Mesenchymal stem cell (in vitro differentiated cells and primary cell): ENCODE measurements around the gene GPRC5A. TPM values are rescaled to one million over a fixed set of nuclear protein-coding genes. Genes with fewer than 3 reads are reported as not detected.
"Not testable (repeated sequence)": the region's sequence is repeated elsewhere in the genome, so short reads cannot be mapped to it uniquely, and the experiment has no call there.

Source experiments
- DNase-seq: peaks from one replicate; pipeline ENCODE4 v3.0.0-alpha.2; 2013
- H2AFZ ChIP-seq: one replicate; pipeline ENCODE4 v1.6.1; 2013; ENCODE audit warnings: low read depth, mild to moderate bottlenecking, control low read depth, inconsistent platforms, low read length, moderate library complexity
- H2AK5ac ChIP-seq: 2 replicates; pipeline ENCODE4 v1.6.1; 2013; ENCODE audit warnings: low read length, moderate library complexity, mild to moderate bottlenecking, inconsistent platforms; ENCODE audit not compliant: severe bottlenecking
- H2BK120ac ChIP-seq: one replicate; pipeline ENCODE4 v1.6.1; 2013; ENCODE audit warnings: low read depth, mild to moderate bottlenecking, inconsistent platforms, low read length, moderate library complexity
- H2BK12ac ChIP-seq, 2 experiments: one replicate each; pipeline ENCODE4 v1.6.1; 2013; ENCODE audit warnings: inconsistent platforms in 2 of 2, low read length in 2 of 2, mild to moderate bottlenecking in 2 of 2, moderate library complexity in 2 of 2, control low read depth in 1 of 2
- H2BK15ac ChIP-seq: one replicate; pipeline ENCODE4 v1.6.1; 2013; ENCODE audit warnings: mild to moderate bottlenecking, low read depth, inconsistent platforms; ENCODE audit not compliant: poor library complexity, severe bottlenecking
- H2BK5ac ChIP-seq: 2 replicates; pipeline ENCODE4 v1.6.1; 2013; ENCODE audit warnings: low read depth, mild to moderate bottlenecking, low read length, control low read depth, inconsistent platforms; ENCODE audit not compliant: poor library complexity, severe bottlenecking
- H3K14ac ChIP-seq, 2 experiments: one replicate each; pipeline ENCODE4 v1.6.1; 2013; ENCODE audit warnings: inconsistent platforms in 2 of 2, low read length in 2 of 2, control low read depth in 1 of 2, mild to moderate bottlenecking in 1 of 2, moderate library complexity in 1 of 2
- H3K18ac ChIP-seq, 2 experiments: one replicate each; pipeline ENCODE4 v1.6.1; 2013; ENCODE audit warnings: inconsistent platforms in 2 of 2, low read length in 2 of 2, control low read depth in 1 of 2, low read depth in 1 of 2, mild to moderate bottlenecking in 1 of 2
- H3K23ac ChIP-seq, 2 experiments: one replicate each; pipeline ENCODE4 v1.6.1; 2013; ENCODE audit warnings: inconsistent platforms in 2 of 2, low read length in 2 of 2, mild to moderate bottlenecking in 2 of 2, moderate library complexity in 2 of 2, control low read depth in 1 of 2
- H3K27ac ChIP-seq: 2 replicates; pipeline ENCODE4 v1.5.1; 2013; ENCODE audit warnings: mild to moderate bottlenecking, moderate library complexity, low read length, control low read depth, inconsistent platforms; ENCODE audit not compliant: poor library complexity, severe bottlenecking
- H3K27me3 ChIP-seq, 2 experiments: 2 replicates each; pipeline versions ENCODE4 v1.6.1 to v1.7.0; 2013; ENCODE audit warnings: low read length in 2 of 2, mild to moderate bottlenecking in 2 of 2, moderate library complexity in 2 of 2, control low read depth in 1 of 2, inconsistent platforms in 1 of 2; ENCODE audit not compliant: control insufficient read depth in 1 of 2, insufficient read depth in 1 of 2
- H3K36me3 ChIP-seq, 2 experiments: 2 replicates each; pipeline versions ENCODE4 v1.6.1 to v1.7.0; 2013; ENCODE audit warnings: low read length in 2 of 2, control low read depth in 1 of 2, inconsistent platforms in 1 of 2, low read depth in 1 of 2, mild to moderate bottlenecking in 1 of 2; ENCODE audit not compliant: insufficient read depth in 2 of 2, control insufficient read depth in 1 of 2
- H3K4ac ChIP-seq, 2 experiments: one replicate each; pipeline ENCODE4 v1.6.1; 2013; ENCODE audit warnings: inconsistent platforms in 2 of 2, low read length in 2 of 2, mild to moderate bottlenecking in 2 of 2, moderate library complexity in 2 of 2, control low read depth in 1 of 2, low read depth in 1 of 2
- H3K4me1 ChIP-seq: 2 replicates; pipeline ENCODE4 v1.6.1; 2013; ENCODE audit warnings: low read depth, low read length, control low read depth; ENCODE audit not compliant: control insufficient read depth, insufficient read depth
- H3K4me2 ChIP-seq: 2 replicates; pipeline ENCODE4 v1.6.1; 2013; ENCODE audit warnings: low read length, mild to moderate bottlenecking, inconsistent platforms; ENCODE audit not compliant: poor library complexity, severe bottlenecking
- H3K4me3 ChIP-seq, 2 experiments: 2 replicates each; pipeline versions ENCODE4 v1.5.1 to v1.7.0; 2013; ENCODE audit warnings: low read length in 2 of 2, mild to moderate bottlenecking in 2 of 2, control low read depth in 1 of 2, low read depth in 1 of 2; ENCODE audit not compliant: insufficient read depth in 1 of 2
- H3K79me1 ChIP-seq: replicated peaks from 2 replicates; pipeline ENCODE4 v1.6.1; 2013; ENCODE audit warnings: mild to moderate bottlenecking, control low read depth, low read length, inconsistent platforms; ENCODE audit not compliant: poor library complexity, severe bottlenecking
- H3K9ac ChIP-seq: 2 replicates; pipeline ENCODE4 v1.7.0; 2013; ENCODE audit warnings: mild to moderate bottlenecking, low read length, moderate library complexity
- H3K9me3 ChIP-seq: 2 replicates; pipeline ENCODE4 v1.7.0; 2013; ENCODE audit warnings: mild to moderate bottlenecking, low read length; ENCODE audit not compliant: control insufficient read depth
- H4K8ac ChIP-seq: one replicate; pipeline ENCODE4 v1.6.1; 2013; ENCODE audit warnings: inconsistent platforms, mild to moderate bottlenecking, low read length, moderate library complexity
- H4K91ac ChIP-seq: one replicate; pipeline ENCODE4 v1.6.1; 2013; ENCODE audit warnings: mild to moderate bottlenecking, low read length, inconsistent platforms
- WGBS: methylation state at CpG from one replicate; pipeline ENCODE4 v1.1.7; 2013; ENCODE audit warnings: mixed read lengths; 5-methylcytosine and 5-hydroxymethylcytosine counted together
- polyA plus RNA-seq, 2 experiments: library from polyadenylated mRNA; stranded (reverse); fragments of 200-250 nt; gene quantifications; one replicate each; pipeline ENCODE4 v1.2.3, GENCODE V29; 2013

The GPRC5A gene, protein sequence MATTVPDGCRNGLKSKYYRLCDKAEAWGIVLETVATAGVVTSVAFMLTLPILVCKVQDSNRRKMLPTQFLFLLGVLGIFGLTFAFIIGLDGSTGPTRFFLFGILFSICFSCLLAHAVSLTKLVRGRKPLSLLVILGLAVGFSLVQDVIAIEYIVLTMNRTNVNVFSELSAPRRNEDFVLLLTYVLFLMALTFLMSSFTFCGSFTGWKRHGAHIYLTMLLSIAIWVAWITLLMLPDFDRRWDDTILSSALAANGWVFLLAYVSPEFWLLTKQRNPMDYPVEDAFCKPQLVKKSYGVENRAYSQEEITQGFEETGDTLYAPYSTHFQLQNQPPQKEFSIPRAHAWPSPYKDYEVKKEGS
- polyA plus RNA-seq (2013, experiment 1 of 2) = 18.3 TPM
- polyA plus RNA-seq (2013, experiment 2 of 2) = 18.0 TPM

GRCh38 chr12:12891080-12891880, at the start of gene GPRC5A:
GPRC5A (plus strand) TSS chr12:12891562; CDS start chr12:12908250, 16,688 bp downstream.
- no peaks in the 10 kb centered on the region for H3K27me3 ChIP-seq
- peak within 1 kb of the TSS; percentile 53 to 80 for H3K4me3 ChIP-seq
- H3K9me3 ChIP-seq = no peaks in the 10 kb centered on the region
- H3K4ac ChIP-seq = peak within 1 kb of the TSS; percentile 15 to 57
- H3K36me3 ChIP-seq = no peaks in the 10 kb centered on the region
- H3K79me1 ChIP-seq = peaks cover 6% of the 10 kb centered on the region
- peak within 1 kb of the TSS; percentile 65 to 83 for H3K18ac ChIP-seq
- peak within 1 kb of the TSS in 1 of 2 experiments; percentile 81 for H2BK12ac ChIP-seq
- peak; percentile 94 for DNase-seq
- H2BK120ac ChIP-seq = peak within 1 kb of the TSS; percentile 54
- H3K27ac ChIP-seq = peak within 1 kb of the TSS; percentile 20
- under 1% methylated on average over 46 of the region's 50 CpGs for WGBS
- H2AK5ac ChIP-seq = peak within 1 kb of the TSS; percentile 10
- peak within 1 kb of the TSS; percentile 93 for H2AFZ ChIP-seq
- peak within 1 kb of the TSS in 1 of 2 experiments; percentile 41 for H3K14ac ChIP-seq
- peak within 1 kb of the TSS; percentile 73 for H2BK15ac ChIP-seq
- peak within 1 kb of the TSS; percentile 92 for H3K9ac ChIP-seq
- no peak within 1 kb of the TSS for H2BK5ac ChIP-seq
- peak within 1 kb of the TSS; percentile 91 for H3K4me2 ChIP-seq
- H4K8ac ChIP-seq = peak within 1 kb of the TSS; percentile 42
- H4K91ac ChIP-seq = no peak within 1 kb of the TSS
- H3K4me1 ChIP-seq = peaks cover 20% of the 10 kb centered on the region
- no peak within 1 kb of the TSS for H3K23ac ChIP-seq

GRCh38 chr12:12845794-12846243, 45.5 kb upstream of the GPRC5A start:
- no peaks in the 10 kb centered on the region for H3K36me3 ChIP-seq
- H3K27me3 ChIP-seq = no peaks in the 10 kb centered on the region
- no peak overlapping the region for H3K4me2 ChIP-seq
- H3K9ac ChIP-seq = no peak overlapping the region
- H3K23ac ChIP-seq = no peak overlapping the region
- no peak overlapping the region for H4K91ac ChIP-seq
- H2BK15ac ChIP-seq = no peak overlapping the region
- H3K4me1 ChIP-seq = no peaks in the 10 kb centered on the region
- H3K14ac ChIP-seq = no peak overlapping the region
- no peak for DNase-seq
- no peak overlapping the region for H3K18ac ChIP-seq
- no peak overlapping the region for H2BK120ac ChIP-seq
- 100% methylated on average over 4 of the region's 4 CpGs for WGBS
- H3K79me1 ChIP-seq = no peaks in the 10 kb centered on the region
- H3K27ac ChIP-seq = no peak overlapping the region
- H4K8ac ChIP-seq = no peak overlapping the region
- no peak overlapping the region for H3K4me3 ChIP-seq
- H2AK5ac ChIP-seq = no peak overlapping the region
- no peak overlapping the region for H2AFZ ChIP-seq
- H3K4ac ChIP-seq = no peak overlapping the region
- H2BK12ac ChIP-seq = no peak overlapping the region
- H3K9me3 ChIP-seq = no peaks in the 10 kb centered on the region
- no peak overlapping the region for H2BK5ac ChIP-seq

GRCh38 chr12:12846780-12847179, 44.6 kb upstream of the GPRC5A start:
- H2BK12ac ChIP-seq, H3K14ac ChIP-seq, H2BK15ac ChIP-seq, H3K79me1 ChIP-seq, H3K4me2 ChIP-seq, H2AK5ac ChIP-seq, H2AFZ ChIP-seq, H3K18ac ChIP-seq, H3K27me3 ChIP-seq, H3K4ac ChIP-seq, H2BK120ac ChIP-seq, H3K4me3 ChIP-seq, H4K8ac ChIP-seq, DNase-seq, H3K36me3 ChIP-seq, H3K4me1 ChIP-seq, H3K27ac ChIP-seq, H3K23ac ChIP-seq, H3K9me3 ChIP-seq, H4K91ac ChIP-seq, H2BK5ac ChIP-seq, H3K9ac ChIP-seq: not testable (repeated sequence)
- WGBS = 86% methylated on average over 2 of the region's 3 CpGs

DNA sequence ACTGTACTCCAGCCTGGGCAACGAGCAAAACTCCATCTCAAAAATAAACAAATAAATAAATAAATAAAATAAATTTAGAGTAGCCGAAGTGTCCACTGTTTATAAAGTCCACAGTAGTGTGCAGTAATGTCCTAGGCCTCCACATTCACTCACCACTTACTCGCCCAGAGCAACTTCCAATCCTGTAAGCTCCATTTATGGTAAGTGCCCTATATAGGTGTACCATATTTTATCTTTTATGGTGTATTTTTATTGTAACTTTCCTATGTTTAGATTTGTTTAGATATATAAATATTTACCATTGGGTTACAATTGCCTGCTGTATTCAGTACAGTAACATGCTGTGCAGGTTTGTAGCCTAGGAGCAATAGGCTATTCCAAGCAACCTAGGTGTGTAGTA, 37.9 kb upstream of the GPRC5A start:
- no peak overlapping the region for H3K23ac ChIP-seq
- H2AFZ ChIP-seq = no peak overlapping the region
- H3K18ac ChIP-seq = no peak overlapping the region
- H3K14ac ChIP-seq = no peak overlapping the region
- H3K9me3 ChIP-seq = peaks cover 3% of the 10 kb centered on the region
- no peak overlapping the region for H3K4me3 ChIP-seq
- no peaks in the 10 kb centered on the region for H3K36me3 ChIP-seq
- no peak overlapping the region for H4K8ac ChIP-seq
- H2BK12ac ChIP-seq = no peak overlapping the region
- no peak for DNase-seq
- no peak overlapping the region for H3K27ac ChIP-seq
- no peak overlapping the region for H2BK15ac ChIP-seq
- no peaks in the 10 kb centered on the region for H3K27me3 ChIP-seq
- H2BK120ac ChIP-seq = no peak overlapping the region
- no peak overlapping the region for H2BK5ac ChIP-seq
- no peak overlapping the region for H3K4me2 ChIP-seq
- 83% methylated on average over 1 of the region's 3 CpGs for WGBS
- H3K4ac ChIP-seq = no peak overlapping the region
- no peaks in the 10 kb centered on the region for H3K79me1 ChIP-seq
- no peak overlapping the region for H2AK5ac ChIP-seq
- no peak overlapping the region for H4K91ac ChIP-seq
- no peaks in the 10 kb centered on the region for H3K4me1 ChIP-seq
- H3K9ac ChIP-seq = no peak overlapping the region
